ENCODE data around the gene SIRPG. TPM values are rescaled to one million over a fixed set of nuclear protein-coding genes. Genes with fewer than 3 reads are reported as not detected.
A peak's percentile ranks its signal among the peaks of the same experiment; 100 is the strongest.
"Not testable (repeated sequence)": the region's sequence is repeated elsewhere in the genome, so short reads cannot be mapped to it uniquely, and the experiment has no call there.

Gene SIRPG
- total RNA-seq (2021): not detected in 2 replicates
- long read RNA-seq: 0 reads

GRCh38 chr20:1657556-1658334 is at the start of gene SIRPG:
Gene SIRPG (minus strand): TSS chr20:1657779. CDS start chr20:1657714, 65 bp downstream.
- H3K23me2 ChIP-seq (ENCODE audit: insufficient read length, low read depth, low read length, poor library complexity, severe bottlenecking): no peaks in the 10 kb centered on the region
- H3K27me3 ChIP-seq (ENCODE audit: insufficient read depth, low read length): no peaks in the 10 kb centered on the region
- no peak within 1 kb of the TSS for H3T11ph ChIP-seq (ENCODE audit: low read length)
- H3K79me1 ChIP-seq (ENCODE audit: insufficient read depth, low read depth, low read length, poor library complexity, severe bottlenecking): no peaks in the 10 kb centered on the region
- H3K9me3 Mint-ChIP-seq: no peaks in the 10 kb centered on the region
- H3K56ac ChIP-seq (ENCODE audit: insufficient read length, low read depth, low read length): no peak within 1 kb of the TSS
- H2AK5ac ChIP-seq (ENCODE audit: insufficient read length, low read length): no peak within 1 kb of the TSS
- H3K18ac ChIP-seq (ENCODE audit: insufficient read length, low read depth, low read length): no peak within 1 kb of the TSS
- H3K4me1 ChIP-seq (ENCODE audit: insufficient read depth, low read length): no peaks in the 10 kb centered on the region
- H3K36me3 Mint-ChIP-seq (ENCODE audit: insufficient read depth in 1 of 3, low read depth in 3 of 3): no peaks in the 10 kb centered on the region
- no peak within 1 kb of the TSS for H4K8ac ChIP-seq (replicated peaks; ENCODE audit: insufficient read length, low read depth, low read length)
- no peak for TF ChIP-seq CTCF (conservative IDR thresholded peaks at IDR 0.05)
- H4K20me1 ChIP-seq (ENCODE audit: control insufficient read depth, insufficient read depth, insufficient read length): no peaks in the 10 kb centered on the region
- H3K4me3 Mint-ChIP-seq: no peak within 1 kb of the TSS; a peak in 1 of 5 replicates
- no peak within 1 kb of the TSS for H3K27ac Mint-ChIP-seq
- H3K9me3 ChIP-seq (ENCODE audit: control insufficient read depth, low read depth, low read length): no peaks in the 10 kb centered on the region
- H2BK15ac ChIP-seq (ENCODE audit: low read depth, low read length): no peak within 1 kb of the TSS
- no peak within 1 kb of the TSS for H4K91ac ChIP-seq (ENCODE audit: insufficient read length, low read depth, low read length)
- no peak within 1 kb of the TSS for H3K23ac ChIP-seq (ENCODE audit: insufficient read length, low read depth, low read length)
- no peaks in the 10 kb centered on the region for H3K4me1 Mint-ChIP-seq
- H3K27ac ChIP-seq (ENCODE audit: insufficient read length, low read depth, low read length): no peak within 1 kb of the TSS
- no CpG with 5 or more reads among the region's 5 CpGs for WGBS (ENCODE audit: extremely low coverage, insufficient read length, low lambda C conversion rate)
- H3K79me2 ChIP-seq (ENCODE audit: insufficient read depth, low read length): no peaks in the 10 kb centered on the region
- no peak within 1 kb of the TSS for H2AFZ ChIP-seq (ENCODE audit: low read length)
- no peak for DNase-seq
- no peak within 1 kb of the TSS for H3K14ac ChIP-seq (ENCODE audit: insufficient read depth, low read length)
- H2BK12ac ChIP-seq (ENCODE audit: insufficient read length, low read depth, low read length): no peak within 1 kb of the TSS
- no peak within 1 kb of the TSS for H4K5ac ChIP-seq (ENCODE audit: insufficient read length, low read depth, low read length)
- H3K27me3 Mint-ChIP-seq (ENCODE audit: low read depth): peaks cover 20% of the 10 kb centered on the region
- no peak within 1 kb of the TSS for H2BK120ac ChIP-seq (ENCODE audit: low read depth, low read length, poor library complexity, severe bottlenecking)
- H3K9ac ChIP-seq (ENCODE audit: extremely low read depth, insufficient read length, low read length): no peak within 1 kb of the TSS
- no peak within 1 kb of the TSS for H2BK20ac ChIP-seq (ENCODE audit: low read depth, low read length, poor library complexity, severe bottlenecking)
- H3K4ac ChIP-seq (ENCODE audit: low read depth, low read length): no peak within 1 kb of the TSS
- H2BK5ac ChIP-seq (ENCODE audit: insufficient read length, low read length): no peak within 1 kb of the TSS
- no peak within 1 kb of the TSS for H3K4me2 ChIP-seq (ENCODE audit: insufficient read depth, insufficient read length, low read length)

- not testable (repeated sequence) for H3K36me3 Mint-ChIP-seq (ENCODE audit: insufficient read depth in 1 of 3, low read depth in 3 of 3)
- H3K27me3 Mint-ChIP-seq (ENCODE audit: low read depth): peaks cover 61% of the 10 kb centered on the region
- WGBS (ENCODE audit: extremely low coverage, insufficient read length, low lambda C conversion rate): no CpG with 5 or more reads among the region's 13 CpGs
Observed at GRCh38 chr20:1706887-1707286, 49.3 kb upstream of the SIRPG start.

More at GRCh38 chr20:1706887-1707286, 49.3 kb upstream of the SIRPG start:
- H2BK12ac ChIP-seq (ENCODE audit: insufficient read length, low read depth, low read length); H4K20me1 ChIP-seq (ENCODE audit: control insufficient read depth, insufficient read depth, insufficient read length); H3K4me1 ChIP-seq (ENCODE audit: insufficient read depth, low read length); H3K4me3 Mint-ChIP-seq; H2AK5ac ChIP-seq (ENCODE audit: insufficient read length, low read length); H3K23me2 ChIP-seq (ENCODE audit: insufficient read length, low read depth, low read length, poor library complexity, severe bottlenecking); H3K9me3 ChIP-seq (ENCODE audit: control insufficient read depth, low read depth, low read length); H3T11ph ChIP-seq (ENCODE audit: low read length); H3K4me2 ChIP-seq (ENCODE audit: insufficient read depth, insufficient read length, low read length); H3K79me2 ChIP-seq (ENCODE audit: insufficient read depth, low read length); H3K18ac ChIP-seq (ENCODE audit: insufficient read length, low read depth, low read length); H3K9me3 Mint-ChIP-seq; H2BK120ac ChIP-seq (ENCODE audit: low read depth, low read length, poor library complexity, severe bottlenecking); H4K5ac ChIP-seq (ENCODE audit: insufficient read length, low read depth, low read length); H3K4ac ChIP-seq (ENCODE audit: low read depth, low read length); H3K14ac ChIP-seq (ENCODE audit: insufficient read depth, low read length); H4K8ac ChIP-seq (replicated peaks; ENCODE audit: insufficient read length, low read depth, low read length); H3K9ac ChIP-seq (ENCODE audit: extremely low read depth, insufficient read length, low read length); H3K23ac ChIP-seq (ENCODE audit: insufficient read length, low read depth, low read length); H3K27me3 ChIP-seq (ENCODE audit: insufficient read depth, low read length); H2BK5ac ChIP-seq (ENCODE audit: insufficient read length, low read length); H2BK20ac ChIP-seq (ENCODE audit: low read depth, low read length, poor library complexity, severe bottlenecking); H2BK15ac ChIP-seq (ENCODE audit: low read depth, low read length); H2AFZ ChIP-seq (ENCODE audit: low read length); H3K27ac ChIP-seq (ENCODE audit: insufficient read length, low read depth, low read length); H4K91ac ChIP-seq (ENCODE audit: insufficient read length, low read depth, low read length); H3K56ac ChIP-seq (ENCODE audit: insufficient read length, low read depth, low read length); H3K4me1 Mint-ChIP-seq; DNase-seq; H3K79me1 ChIP-seq (ENCODE audit: insufficient read depth, low read depth, low read length, poor library complexity, severe bottlenecking): not testable (repeated sequence)
- peak overlapping the region in 1 of 3 experiments; percentile 10; a peak in 1 of 7 replicates for H3K27ac Mint-ChIP-seq

Data from H9 (cell line).